Spleen (tissue), 11 donors: ENCODE data around the gene OTUD7B. TPM values are rescaled to one million over a fixed set of nuclear protein-coding genes. Genes with fewer than 3 reads are reported as not detected.
"Not testable (repeated sequence)": the region's sequence is repeated elsewhere in the genome, so short reads cannot be mapped to it uniquely, and the experiment has no call there.

Source experiments
- DNase-seq: peaks from one replicate; pipeline ENCODE4 v3.0.0-alpha.2; 2020
- H3K27ac ChIP-seq, 8 donors: fragments of 200-600 bp; sonication (generic) in 7 of 8; 1 replicate in 4 of 8; 2 replicates in 4 of 8; pipeline versions ENCODE4 v1.5.0 to v1.8.0; 2016 to 2021; ENCODE audit warnings: inconsistent platforms in 4 of 8, mild to moderate bottlenecking in 4 of 8, moderate library complexity in 1 of 8
- H3K27me3 ChIP-seq, 7 donors: fragments of 200-600 bp; sonication (generic) in 6 of 7; replicated peaks in 1 of 7; 1 replicate in 4 of 7; 2 replicates in 3 of 7; pipeline versions ENCODE4 v1.5.0 to v1.8.0; 2016 to 2021; ENCODE audit warnings: inconsistent platforms in 3 of 7, mild to moderate bottlenecking in 1 of 7
- H3K36me3 ChIP-seq, 6 donors: fragments of 200-600 bp; sonication (generic) in 5 of 6; 1 replicate in 4 of 6; 2 replicates in 2 of 6; pipeline versions ENCODE4 v1.5.0 to v1.8.0; 2016 to 2021; ENCODE audit warnings: inconsistent platforms in 2 of 6
- H3K4me1 ChIP-seq, 6 donors: fragments of 200-600 bp; sonication (generic) in 5 of 6; 1 replicate in 3 of 6; 2 replicates in 3 of 6; pipeline versions ENCODE4 v1.5.0 to v1.8.0; 2016 to 2021; ENCODE audit warnings: inconsistent platforms in 3 of 6
- H3K4me3 ChIP-seq, 8 donors: fragments of 200-600 bp; sonication (generic) in 7 of 8; 1 replicate in 4 of 8; 2 replicates in 4 of 8; pipeline versions ENCODE4 v1.5.0 to v1.8.0; 2016 to 2021; ENCODE audit warnings: inconsistent platforms in 4 of 8, mild to moderate bottlenecking in 4 of 8, moderate library complexity in 2 of 8
- H3K9me3 ChIP-seq, 8 donors: fragments of 200-600 bp; sonication (generic) in 7 of 8; 1 replicate in 4 of 8; 2 replicates in 4 of 8; pipeline versions ENCODE4 v1.5.0 to v1.8.0; 2016 to 2021; ENCODE audit warnings: inconsistent platforms in 4 of 8
- POLR2A ChIP-seq, 3 donors: fragments of 450-650 bp; IDR thresholded peaks; one replicate each; pipeline ENCODE4 v1.5.1; 2017; ENCODE audit warnings: antibody characterized with exemption in 3 of 3, mild to moderate bottlenecking in 1 of 3
- POLR2AphosphoS5 ChIP-seq, 3 donors: sonication (generic); formaldehyde crosslinking; IDR thresholded peaks; one replicate each; pipeline ENCODE4 v1.5.1; 2017; ENCODE audit warnings: antibody characterized with exemption in 3 of 3
- WGBS, 5 donors: extraction: QIAGEN DNeasy Blood & Tissue Kit in 3 of 5; methylation state at CpG; one replicate each; pipeline versions ENCODE4 v1.1.5 to v1.1.7; 2013 to 2018; 5-methylcytosine and 5-hydroxymethylcytosine counted together
- intact Hi-C: fragments of 100-400 bp; cut with DNase I; formaldehyde crosslinking; loops from one replicate; pipeline ENCODE4 v1.15.0; 2023; ENCODE audit warnings: low total_unique reads
- polyA plus RNA-seq, 3 donors: library from polyadenylated mRNA; stranded (reverse); fragments of 200-250 nt; gene quantifications; one replicate each; pipeline ENCODE4 v1.2.1, GENCODE V29; 2013
- total RNA-seq, 7 donors: library from RNA; depleted of rRNA in 3 of 7; stranded (reverse); fragments of >200 nt in 3 of 7; fragmentation: NEBNext Ultra II Directional in 4 of 7; extraction: Animal tissue kit (Norgen Biotek cat#: 25700) in 4 of 7; gene quantifications; one replicate each; pipeline versions ENCODE4 v1.1.0 to v1.2.1, GENCODE V29; 2016 to 2021
- TF ChIP-seq, protein P1 (sequence below), 11 experiments: fragments of 200-600 bp in 7 of 11; fragments of 450-650 bp in 4 of 11; sonication (generic) in 4 of 11; IDR thresholded peaks in 8 of 11; conservative IDR thresholded peaks in 3 of 11; 1 replicate in 7 of 11; 2 replicates in 4 of 11; pipeline versions ENCODE4 v1.4.0 to v1.8.0; 2016 to 2021; ENCODE audit warnings: antibody characterized with exemption in 11 of 11, inconsistent platforms in 4 of 11, mild to moderate bottlenecking in 1 of 11
- donor health status: healthy with polysubstance abuse.
- donor health status: DM: no; HTN: no; CAD: no; lungs with moderate emphysema.
- donor health status: DM: no; HTN: no; CAD: no.
- donor health status: Bipolar disorder and iron deficiency.
- donor health status: healthy.
- donor health status: DM: no; HTN: no; CAD: no.
- donor health status: DM: yes; HTN: yes; CAD: no.

Gene OTUD7B
- total and polyA plus RNA-seq, 10 donors: 0.70 to 20.5 (median 12.1) TPM

DNA sequence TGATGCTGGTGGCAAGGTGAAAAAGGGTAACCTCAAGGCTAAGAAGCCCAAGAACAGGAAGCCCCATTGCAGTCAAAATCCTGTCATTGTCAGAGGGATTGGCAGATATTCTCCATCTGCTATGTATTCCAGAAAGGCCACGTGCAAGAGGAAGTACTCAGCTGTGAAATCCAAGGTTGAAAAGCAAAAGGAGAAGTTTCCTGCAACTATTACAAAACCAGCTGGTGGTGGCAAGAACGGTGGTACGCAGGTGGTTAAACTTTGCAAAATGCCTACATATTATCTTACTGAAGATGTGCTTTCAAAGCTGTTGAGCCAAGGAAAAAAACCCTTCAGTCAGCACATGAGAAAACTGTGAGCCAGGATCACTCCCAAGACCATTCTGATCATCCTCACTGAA is 43.4 kb upstream of the OTUD7B start:
- intact Hi-C loops: no loop called here
- 8 to 30% (median 22%) methylated on average over 3 of the region's 3 CpGs for WGBS, 5 donors
- Histone ChIP-seq H3K27ac (peak overlapping the region in 7 of 8 donors; percentile 36 to 69 (median 61)), H3K9me3 (no peaks in the 10 kb centered on the region), H3K4me1 (peaks cover 0 to 50% (median 10%) of the 10 kb centered on the region in 6 donors), H3K36me3 (no peaks in the 10 kb centered on the region), H3K4me3 (no peak overlapping the region), H3K27me3 (no peaks in the 10 kb centered on the region)
- TF ChIP-seq POLR2A (IDR thresholded peaks at IDR 0.05) (no peak), POLR2AphosphoS5 (IDR thresholded peaks at IDR 0.05) (no peak)
- TF ChIP-seq, protein P1, sequence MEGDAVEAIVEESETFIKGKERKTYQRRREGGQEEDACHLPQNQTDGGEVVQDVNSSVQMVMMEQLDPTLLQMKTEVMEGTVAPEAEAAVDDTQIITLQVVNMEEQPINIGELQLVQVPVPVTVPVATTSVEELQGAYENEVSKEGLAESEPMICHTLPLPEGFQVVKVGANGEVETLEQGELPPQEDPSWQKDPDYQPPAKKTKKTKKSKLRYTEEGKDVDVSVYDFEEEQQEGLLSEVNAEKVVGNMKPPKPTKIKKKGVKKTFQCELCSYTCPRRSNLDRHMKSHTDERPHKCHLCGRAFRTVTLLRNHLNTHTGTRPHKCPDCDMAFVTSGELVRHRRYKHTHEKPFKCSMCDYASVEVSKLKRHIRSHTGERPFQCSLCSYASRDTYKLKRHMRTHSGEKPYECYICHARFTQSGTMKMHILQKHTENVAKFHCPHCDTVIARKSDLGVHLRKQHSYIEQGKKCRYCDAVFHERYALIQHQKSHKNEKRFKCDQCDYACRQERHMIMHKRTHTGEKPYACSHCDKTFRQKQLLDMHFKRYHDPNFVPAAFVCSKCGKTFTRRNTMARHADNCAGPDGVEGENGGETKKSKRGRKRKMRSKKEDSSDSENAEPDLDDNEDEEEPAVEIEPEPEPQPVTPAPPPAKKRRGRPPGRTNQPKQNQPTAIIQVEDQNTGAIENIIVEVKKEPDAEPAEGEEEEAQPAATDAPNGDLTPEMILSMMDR (IDR thresholded peaks at IDR 0.05 in 8 of 11, conservative IDR thresholded peaks at IDR 0.05 in 3 of 11): no peak
- DNase-seq: no peak

DNA sequence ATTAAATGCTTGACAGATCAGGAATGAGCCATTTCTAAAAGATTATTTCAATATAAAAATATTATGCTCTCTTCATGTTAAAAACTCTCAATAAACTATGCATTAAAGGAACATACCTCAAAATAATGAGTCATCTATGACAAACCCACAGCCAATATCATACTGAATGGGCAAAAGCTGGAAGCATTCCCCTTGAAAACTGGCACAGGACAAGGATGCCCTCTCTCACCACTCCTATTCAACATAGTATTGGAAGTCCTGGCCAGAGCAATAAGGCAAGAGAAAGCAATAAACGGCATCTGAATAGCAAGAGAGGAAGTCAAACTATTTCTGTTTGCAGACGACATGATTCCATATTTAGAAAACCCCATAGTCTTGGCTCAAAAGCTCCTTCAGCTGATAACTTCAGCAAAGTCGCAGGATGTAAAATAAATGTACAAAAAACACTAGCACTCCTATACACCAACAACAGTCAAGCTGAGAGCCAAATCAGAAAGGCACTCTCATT is 41.4 kb upstream of the OTUD7B start:
- H3K27ac ChIP-seq, DNase-seq, intact Hi-C loops, H3K36me3 ChIP-seq, H3K4me3 ChIP-seq, H3K27me3 ChIP-seq, H3K9me3 ChIP-seq: not testable (repeated sequence)
- H3K4me1 ChIP-seq: peaks cover 0 to 48% (median 10%) of the 10 kb centered on the region in 6 donors
- 15 to 24% (median 20%) methylated on average over 3 of the region's 3 CpGs for WGBS, 5 donors

DNA sequence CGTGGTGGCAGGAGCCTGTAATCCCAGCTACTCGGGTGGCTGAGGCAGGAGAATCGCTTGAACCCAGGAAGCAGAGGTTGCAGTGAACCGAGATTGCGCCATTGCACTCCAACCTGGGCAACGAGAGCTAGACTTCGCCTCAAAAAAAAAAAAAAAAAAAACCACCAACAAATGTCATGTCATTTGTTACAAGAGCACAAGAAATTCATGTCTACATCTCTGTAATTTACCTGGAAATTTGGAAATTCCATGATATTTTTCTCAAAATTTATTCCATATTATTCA is 40.5 kb upstream of the OTUD7B start:
- Histone ChIP-seq H3K9me3 (no peaks in the 10 kb centered on the region), H3K27ac (no peak overlapping the region), H3K36me3 (no peaks in the 10 kb centered on the region), H3K27me3 (no peaks in the 10 kb centered on the region), H3K4me3 (no peak overlapping the region), H3K4me1 (peaks cover 0 to 38% (median 10%) of the 10 kb centered on the region in 6 donors)
- TF ChIP-seq POLR2A (IDR thresholded peaks at IDR 0.05): no peak
- no peak for TF ChIP-seq POLR2AphosphoS5 (IDR thresholded peaks at IDR 0.05)
- TF ChIP-seq, protein P1 (IDR thresholded peaks at IDR 0.05 in 8 of 11, conservative IDR thresholded peaks at IDR 0.05 in 3 of 11): no peak
- intact Hi-C loops: no loop called here
- 44 to 65% (median 53%) methylated on average over 7 of the region's 7 CpGs for WGBS, 5 donors
- no peak for DNase-seq

DNA sequence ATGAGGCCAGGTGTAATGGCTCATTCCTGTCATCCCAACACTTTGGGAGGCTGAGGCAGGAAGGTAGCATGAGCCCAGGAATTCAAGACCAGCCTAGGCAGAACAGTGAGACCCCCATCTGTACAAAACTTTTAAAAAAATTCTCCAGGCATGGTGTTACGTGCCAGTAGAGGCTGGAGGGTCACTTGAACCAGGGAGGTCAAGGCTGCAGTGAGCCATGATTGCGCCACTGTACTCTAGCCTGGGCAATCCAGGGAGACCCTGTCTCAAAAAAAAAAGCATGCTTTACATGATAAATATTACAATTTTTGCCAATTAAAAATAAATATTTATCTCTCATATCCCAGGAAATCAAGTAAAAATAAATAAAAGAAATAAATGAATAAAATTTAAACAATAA is 39.4 kb upstream of the OTUD7B start:
- 78 to 93% (median 87%) methylated on average over 2 of the region's 2 CpGs for WGBS, 5 donors
- Histone ChIP-seq H3K27ac (no peak overlapping the region), H3K4me3 (no peak overlapping the region), H3K27me3 (no peaks in the 10 kb centered on the region), H3K4me1 (peaks cover 0 to 38% (median 10%) of the 10 kb centered on the region in 6 donors), H3K9me3 (no peaks in the 10 kb centered on the region), H3K36me3 (no peaks in the 10 kb centered on the region)
- TF ChIP-seq POLR2AphosphoS5 (IDR thresholded peaks at IDR 0.05) (no peak), POLR2A (IDR thresholded peaks at IDR 0.05) (no peak)
- TF ChIP-seq, protein P1 (IDR thresholded peaks at IDR 0.05 in 8 of 11, conservative IDR thresholded peaks at IDR 0.05 in 3 of 11): no peak
- intact Hi-C loops: loop anchor here (5.0 kb wide), 1 partner anchor 93 kb away; no protein-coding TSS in a partner anchor
- no peak for DNase-seq

DNA sequence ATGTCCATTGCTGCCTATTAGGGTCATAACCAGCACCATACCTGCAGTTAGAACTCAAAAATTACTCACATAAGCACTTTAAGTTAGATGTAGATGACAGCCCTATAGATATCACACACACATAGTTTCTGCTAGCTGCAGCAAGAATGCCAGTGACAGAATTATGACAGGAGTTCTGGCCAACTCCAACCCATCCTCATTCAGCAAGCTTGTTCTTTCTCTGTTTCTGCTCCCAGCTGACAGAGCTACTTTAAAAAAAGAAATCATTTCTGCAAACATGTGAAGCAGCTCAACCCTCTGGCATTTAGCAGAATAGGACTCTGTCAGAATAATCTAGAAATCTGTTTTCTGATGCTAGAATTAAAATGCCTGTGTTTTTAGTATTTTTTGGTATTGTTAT is 23.8 kb upstream of the OTUD7B start:
- Histone ChIP-seq H3K27ac (no peak overlapping the region), H3K27me3 (peaks cover 0 to 4% (median 0%) of the 10 kb centered on the region in 7 donors), H3K4me1 (no peaks in the 10 kb centered on the region), H3K4me3 (no peak overlapping the region), H3K36me3 (no peaks in the 10 kb centered on the region), H3K9me3 (no peaks in the 10 kb centered on the region)
- intact Hi-C loops: no loop called here
- TF ChIP-seq, protein P1 (IDR thresholded peaks at IDR 0.05 in 8 of 11, conservative IDR thresholded peaks at IDR 0.05 in 3 of 11): no peak
- TF ChIP-seq POLR2A (IDR thresholded peaks at IDR 0.05) (no peak), POLR2AphosphoS5 (IDR thresholded peaks at IDR 0.05) (no peak)
- DNase-seq: no peak
